Nephron progenitor cell (in vitro differentiated cells): Measurements from ENCODE around the gene GTF3C2.

ENCODE experiments used
- DNase-seq: peaks from one replicate; pipeline ENCODE4 v3.0.0; 2021
- H3K27ac Mint-ChIP-seq: 2 replicates; pipeline ENCODE4 v1.8.0; 2021; ENCODE audit warnings: mild to moderate bottlenecking, moderate library complexity, mixed read lengths
- H3K27me3 Mint-ChIP-seq: 2 replicates; pipeline ENCODE4 v1.8.0; 2021; ENCODE audit warnings: mild to moderate bottlenecking, low read depth, mixed read lengths; ENCODE audit not compliant: poor library complexity
- H3K36me3 Mint-ChIP-seq: 2 replicates; pipeline ENCODE4 v1.8.0; 2021; ENCODE audit warnings: low read depth, mixed read lengths
- H3K4me1 Mint-ChIP-seq: 2 replicates; pipeline ENCODE4 v1.8.0; 2021; ENCODE audit warnings: mixed read lengths
- H3K4me3 Mint-ChIP-seq: 2 replicates; pipeline ENCODE4 v1.8.0; 2021; ENCODE audit warnings: mild to moderate bottlenecking, moderate library complexity, mixed read lengths
- H3K9me3 Mint-ChIP-seq: 2 replicates; pipeline ENCODE4 v1.8.0; 2021; ENCODE audit warnings: mild to moderate bottlenecking, moderate library complexity, mixed read lengths
- TF ChIP-seq, protein P1 (sequence below): fragments of 200-600 bp; sonication (generic); IDR thresholded peaks from 2 replicates; pipeline ENCODE4 v1.5.0; 2021; ENCODE audit warnings: antibody characterized with exemption

Gene GTF3C2

DNA sequence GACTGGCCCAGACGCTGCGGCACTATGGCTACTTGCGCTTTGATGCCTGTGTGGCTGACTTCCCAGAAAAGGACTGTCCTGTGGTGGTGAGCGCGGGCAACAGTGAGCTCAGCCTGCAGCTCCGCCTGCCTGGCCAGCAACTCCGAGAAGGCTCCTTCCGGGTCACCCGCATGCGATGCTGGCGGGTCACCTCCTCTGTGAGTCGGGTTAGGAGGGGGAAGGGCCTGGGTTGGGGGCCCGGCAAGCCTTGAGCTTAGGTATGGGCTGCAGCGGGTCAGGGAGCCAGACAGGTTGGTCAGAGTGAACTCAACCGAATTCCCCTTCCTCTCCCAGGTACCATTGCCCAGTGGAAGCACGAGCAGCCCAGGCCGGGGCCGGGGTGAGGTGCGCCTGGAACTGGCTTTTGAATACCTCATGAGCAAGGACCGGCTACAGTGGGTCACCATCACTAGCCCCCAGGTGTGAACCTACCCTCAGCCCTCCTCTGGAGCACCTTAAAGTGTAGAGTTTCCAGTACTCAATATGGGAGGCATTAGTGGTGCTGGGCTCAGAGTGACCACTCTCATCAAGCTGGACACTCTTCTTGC lies 19.0 kb upstream of the GTF3C2 start:
- peak overlapping the region; percentile 91 for H3K27ac Mint-ChIP-seq
- TF ChIP-seq, protein P1, sequence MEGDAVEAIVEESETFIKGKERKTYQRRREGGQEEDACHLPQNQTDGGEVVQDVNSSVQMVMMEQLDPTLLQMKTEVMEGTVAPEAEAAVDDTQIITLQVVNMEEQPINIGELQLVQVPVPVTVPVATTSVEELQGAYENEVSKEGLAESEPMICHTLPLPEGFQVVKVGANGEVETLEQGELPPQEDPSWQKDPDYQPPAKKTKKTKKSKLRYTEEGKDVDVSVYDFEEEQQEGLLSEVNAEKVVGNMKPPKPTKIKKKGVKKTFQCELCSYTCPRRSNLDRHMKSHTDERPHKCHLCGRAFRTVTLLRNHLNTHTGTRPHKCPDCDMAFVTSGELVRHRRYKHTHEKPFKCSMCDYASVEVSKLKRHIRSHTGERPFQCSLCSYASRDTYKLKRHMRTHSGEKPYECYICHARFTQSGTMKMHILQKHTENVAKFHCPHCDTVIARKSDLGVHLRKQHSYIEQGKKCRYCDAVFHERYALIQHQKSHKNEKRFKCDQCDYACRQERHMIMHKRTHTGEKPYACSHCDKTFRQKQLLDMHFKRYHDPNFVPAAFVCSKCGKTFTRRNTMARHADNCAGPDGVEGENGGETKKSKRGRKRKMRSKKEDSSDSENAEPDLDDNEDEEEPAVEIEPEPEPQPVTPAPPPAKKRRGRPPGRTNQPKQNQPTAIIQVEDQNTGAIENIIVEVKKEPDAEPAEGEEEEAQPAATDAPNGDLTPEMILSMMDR: no peak
- H3K4me3 Mint-ChIP-seq: no peak overlapping the region
- H3K36me3 Mint-ChIP-seq: peaks cover 44% of the 10 kb centered on the region
- peaks cover 43% of the 10 kb centered on the region for H3K4me1 Mint-ChIP-seq
- H3K9me3 Mint-ChIP-seq: no peaks in the 10 kb centered on the region
- DNase-seq: no peak
- H3K27me3 Mint-ChIP-seq: peaks cover 9% of the 10 kb centered on the region

DNA sequence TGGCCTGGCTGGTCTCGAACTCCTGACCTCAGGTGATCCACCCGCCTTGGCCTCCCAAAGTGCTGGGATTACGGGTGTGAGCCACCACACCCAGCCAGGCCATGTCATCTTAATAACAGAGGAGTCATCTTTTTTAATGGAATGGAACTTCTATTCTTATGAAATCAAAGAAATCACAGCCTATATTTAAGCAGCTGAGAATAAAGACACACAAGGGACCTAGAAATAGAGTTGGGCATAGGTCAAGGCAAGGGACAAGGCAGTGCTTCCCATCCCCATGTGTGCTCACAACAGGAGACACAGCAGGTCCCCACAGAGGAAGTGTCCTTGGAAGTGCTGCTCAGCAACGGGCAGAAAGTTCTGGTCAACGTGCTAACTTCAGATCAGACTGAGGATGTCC lies 17.0 kb upstream of the GTF3C2 start:
- H3K27ac Mint-ChIP-seq: no peak overlapping the region
- DNase-seq: no peak
- peaks cover 9% of the 10 kb centered on the region for H3K27me3 Mint-ChIP-seq
- peaks cover 44% of the 10 kb centered on the region for H3K36me3 Mint-ChIP-seq
- H3K4me3 Mint-ChIP-seq: no peak overlapping the region
- H3K9me3 Mint-ChIP-seq: no peaks in the 10 kb centered on the region
- H3K4me1 Mint-ChIP-seq: peaks cover 38% of the 10 kb centered on the region
- TF ChIP-seq, protein P1: no peak

DNA sequence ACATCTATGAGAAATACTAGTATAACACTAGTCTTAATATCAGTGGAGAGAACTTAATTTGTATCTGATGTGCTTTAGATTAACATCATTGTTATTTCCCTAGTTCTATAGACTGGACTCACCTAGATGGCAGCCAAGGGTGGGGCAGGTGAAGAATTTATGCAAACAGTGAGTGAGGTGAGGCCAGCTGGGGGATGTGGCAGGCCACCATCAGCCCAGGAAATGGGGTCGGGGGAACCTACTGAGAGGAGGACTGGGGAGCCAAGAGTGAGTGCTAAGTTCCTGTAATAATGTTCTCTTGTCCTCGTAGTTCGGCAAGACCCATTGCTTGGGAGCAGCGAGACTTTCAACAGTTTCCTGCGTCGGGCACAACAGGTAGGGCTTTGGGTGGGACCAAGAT lies 16.4 kb upstream of the GTF3C2 start:
- Mint-ChIP-seq H3K36me3 (peaks cover 44% of the 10 kb centered on the region), H3K27me3 (peaks cover 9% of the 10 kb centered on the region), H3K9me3 (no peaks in the 10 kb centered on the region), H3K4me3 (peak overlapping the region; percentile 55), H3K4me1 (peaks cover 35% of the 10 kb centered on the region), H3K27ac (no peak overlapping the region)
- DNase-seq: no peak
- TF ChIP-seq, protein P1: no peak

DNA sequence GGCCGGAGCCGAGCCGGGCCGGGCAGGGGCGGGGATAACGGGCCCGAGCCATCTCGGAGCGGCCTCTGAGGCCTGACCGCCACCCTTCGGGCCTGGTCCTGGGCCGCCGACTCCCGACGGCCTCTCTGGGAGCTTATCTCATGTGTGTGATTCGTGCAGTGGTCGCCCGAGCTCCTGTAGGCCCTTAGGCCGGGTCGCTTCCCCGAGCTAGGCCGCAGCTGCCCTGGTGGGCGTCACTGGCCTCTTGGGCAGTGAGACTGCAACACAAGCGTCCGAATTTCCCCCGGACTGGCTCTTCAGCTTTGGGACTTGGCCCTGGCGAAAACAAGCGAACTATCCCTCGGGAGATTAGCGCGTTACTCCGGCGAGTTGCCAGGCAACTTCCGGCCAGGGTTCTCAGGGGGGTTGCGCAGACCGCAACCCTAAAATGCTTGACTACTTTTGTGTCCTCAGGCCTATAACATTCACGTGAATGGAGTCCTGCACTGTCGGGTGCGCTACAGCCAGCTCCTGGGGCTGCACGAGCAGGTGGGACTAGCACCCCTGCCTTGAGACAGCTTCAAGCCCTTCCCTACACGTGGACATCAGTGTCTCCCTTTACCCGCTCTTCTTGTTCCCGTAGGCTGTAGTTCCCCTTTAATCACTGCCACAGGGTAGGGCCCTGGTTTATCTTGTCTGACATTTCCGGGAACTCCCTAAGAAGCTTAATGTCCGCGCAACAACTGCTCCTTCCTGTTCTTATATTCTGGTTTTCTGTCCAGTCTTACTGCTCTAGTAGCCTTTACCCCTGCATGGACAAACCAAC lies 14.5 kb upstream of the GTF3C2 start:
- peaks cover 4% of the 10 kb centered on the region for H3K27me3 Mint-ChIP-seq
- H3K36me3 Mint-ChIP-seq: peaks cover 49% of the 10 kb centered on the region
- TF ChIP-seq, protein P1: no peak
- peak overlapping the region; percentile 93 for H3K4me3 Mint-ChIP-seq
- peak; percentile 36 for DNase-seq
- H3K27ac Mint-ChIP-seq: peak overlapping the region; percentile 92
- H3K4me1 Mint-ChIP-seq: peaks cover 39% of the 10 kb centered on the region
- H3K9me3 Mint-ChIP-seq: no peaks in the 10 kb centered on the region

DNA sequence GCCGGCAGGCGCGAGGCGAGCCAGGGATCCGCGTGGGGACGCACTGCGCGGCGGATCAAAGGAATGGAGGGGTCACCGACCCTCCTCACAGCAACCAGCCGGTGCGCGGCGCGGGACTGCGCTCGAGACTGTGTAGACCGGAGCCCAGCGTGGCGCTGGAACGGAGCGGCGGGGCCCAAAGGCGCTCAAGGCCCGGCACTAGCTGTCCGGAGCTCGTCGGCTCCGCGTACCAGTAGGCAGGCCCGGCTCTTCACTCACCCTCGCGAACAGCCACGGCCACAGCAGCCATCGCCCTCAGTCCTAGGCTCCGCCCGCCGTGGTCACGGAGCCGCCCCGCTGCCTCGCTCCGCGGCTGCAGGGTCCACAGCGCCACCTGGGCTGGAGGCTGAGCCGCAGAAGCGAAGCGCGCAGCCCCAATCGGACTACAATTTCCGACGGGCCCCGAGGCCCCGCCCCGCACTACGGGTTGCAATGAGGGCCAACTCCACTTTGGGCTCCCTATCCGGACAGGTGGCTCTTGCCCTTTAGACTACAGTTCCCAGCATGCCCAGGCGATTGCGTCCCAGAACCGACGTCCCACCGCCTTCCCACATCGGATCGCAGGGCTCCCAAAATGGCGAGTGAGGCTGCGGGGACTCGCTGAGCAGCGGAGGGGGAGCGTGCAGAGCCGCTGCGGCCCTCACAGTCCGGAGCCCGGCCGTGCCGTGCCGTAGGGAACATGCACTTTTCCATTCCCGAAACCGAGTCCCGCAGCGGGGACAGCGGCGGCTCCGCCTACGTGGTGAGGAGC lies 13.7 kb upstream of the GTF3C2 start, which contains the start of the genes EIF2B4 and SNX17:
TSS of gene EIF2B4 (minus strand) at position 313 of the 790 bp plus-strand sequence. CDS start at position 289, 24 bp downstream.
TSS of gene SNX17 (plus strand) at position 591 of the 790 bp plus-strand sequence. CDS start at position 719, 128 bp downstream.
- Mint-ChIP-seq H3K27me3 (peaks cover 4% of the 10 kb centered on the region), H3K4me3 (peak within 1 kb of the TSS; percentile 93), H3K4me1 (peaks cover 45% of the 10 kb centered on the region), H3K27ac (peak within 1 kb of the TSS; percentile 94), H3K9me3 (no peaks in the 10 kb centered on the region), H3K36me3 (peaks cover 51% of the 10 kb centered on the region)
- DNase-seq: peak; percentile 98
- TF ChIP-seq, protein P1: peak; percentile 39
